ENCODE results near the gene PDGFRB.

PDGFRB gene

GRCh38 chr5:150144246-150144801, 11.3 kb downstream of the PDGFRB start:
- no peak for DNase-seq (ENCODE audit: low spot score)

GRCh38 chr5:150143350-150144245, 12.0 kb downstream of the PDGFRB start:
- DNase-seq (ENCODE audit: low spot score): no peak

GRCh38 chr5:150142959-150143349, 12.7 kb downstream of the PDGFRB start:
- no peak for DNase-seq (ENCODE audit: low spot score)

- no peak for DNase-seq (ENCODE audit: low spot score)
Observed at GRCh38 chr5:150142185-150142958, 13.3 kb downstream of the PDGFRB start.

- no peak for DNase-seq (ENCODE audit: low spot score)
Observed at GRCh38 chr5:150141544-150142184, 14.0 kb downstream of the PDGFRB start.

GRCh38 chr5:150140830-150141229, 14.8 kb downstream of the PDGFRB start:
- DNase-seq (ENCODE audit: low spot score): no peak

- no peak for DNase-seq (ENCODE audit: low spot score)
Observed at GRCh38 chr5:150139334-150139733, 16.3 kb downstream of the PDGFRB start.

GRCh38 chr5:150138551-150139265, 16.9 kb downstream of the PDGFRB start:
- DNase-seq (ENCODE audit: low spot score): no peak

GRCh38 chr5:150137997-150138396, 17.6 kb downstream of the PDGFRB start:
- no peak for DNase-seq (ENCODE audit: low spot score)

GRCh38 chr5:150137168-150137957, 18.3 kb downstream of the PDGFRB start:
- DNase-seq (ENCODE audit: low spot score): no peak

- DNase-seq (ENCODE audit: low spot score): no peak
Observed at GRCh38 chr5:150136305-150137167, 19.1 kb downstream of the PDGFRB start.

- DNase-seq (ENCODE audit: low spot score): no peak
Observed at GRCh38 chr5:150135557-150136304, 19.9 kb downstream of the PDGFRB start.

- DNase-seq (ENCODE audit: low spot score): no peak
Observed at GRCh38 chr5:150134198-150134588, 21.5 kb downstream of the PDGFRB start.

- DNase-seq (ENCODE audit: low spot score): no peak
Observed at GRCh38 chr5:150133581-150134197, 22.0 kb downstream of the PDGFRB start.

- DNase-seq (ENCODE audit: low spot score): no peak
Observed at GRCh38 chr5:150132740-150133139, 22.9 kb downstream of the PDGFRB start.

GRCh38 chr5:150131978-150132694, 23.5 kb downstream of the PDGFRB start:
- no peak for DNase-seq (ENCODE audit: low spot score)

GRCh38 chr5:150131461-150131860, 24.2 kb downstream of the PDGFRB start:
- DNase-seq (ENCODE audit: low spot score): no peak

- no peak for DNase-seq (ENCODE audit: low spot score)
Observed at GRCh38 chr5:150130493-150130922, 25.1 kb downstream of the PDGFRB start.

Measured in hematopoietic multipotent progenitor cell treated with erythropoietin and hydrocortisone succinate and interleukin-3 and kit ligand, for 15 days (in vitro differentiated cells).